ENCODE data around the gene CD81.
A peak's percentile ranks its signal among the peaks of the same experiment; 100 is the strongest.

Gene CD81

GRCh38 chr11:2379466-2380174 lies 2.5 kb downstream of the CD81 start:
- Mint-ChIP-seq H3K27ac (peak overlapping the region; percentile 17), H3K36me3 (no peaks in the 10 kb centered on the region), H3K9me3 (no peaks in the 10 kb centered on the region), H3K4me3 (peak overlapping the region; percentile 33), H3K27me3 (no peaks in the 10 kb centered on the region), H3K4me1 (peaks cover 35% of the 10 kb centered on the region)

- Mint-ChIP-seq H3K4me1 (peaks cover 42% of the 10 kb centered on the region), H3K4me3 (peak overlapping the region; percentile 33)
Measured at GRCh38 chr11:2380396-2380795, 3.3 kb downstream of the CD81 start.

GRCh38 chr11:2380807-2381350 lies 3.8 kb downstream of the CD81 start:
- H3K27ac Mint-ChIP-seq = peak overlapping the region; percentile 12
- H3K9me3 Mint-ChIP-seq = no peaks in the 10 kb centered on the region
- peak overlapping the region; percentile 23 for H3K4me3 Mint-ChIP-seq
- peaks cover 47% of the 10 kb centered on the region for H3K4me1 Mint-ChIP-seq
- no peaks in the 10 kb centered on the region for H3K36me3 Mint-ChIP-seq
- H3K27me3 Mint-ChIP-seq = no peaks in the 10 kb centered on the region

More at GRCh38 chr11:2380396-2380795, 3.3 kb downstream of the CD81 start:
- no peaks in the 10 kb centered on the region for H3K27me3 Mint-ChIP-seq
- H3K9me3 Mint-ChIP-seq = no peaks in the 10 kb centered on the region
- peak overlapping the region; percentile 30 for H3K27ac Mint-ChIP-seq
- no peaks in the 10 kb centered on the region for H3K36me3 Mint-ChIP-seq

GRCh38 chr11:2381494-2382128 lies 4.5 kb downstream of the CD81 start:
- Mint-ChIP-seq H3K27me3 (no peaks in the 10 kb centered on the region), H3K4me3 (no peak overlapping the region), H3K36me3 (no peaks in the 10 kb centered on the region), H3K9me3 (no peaks in the 10 kb centered on the region), H3K27ac (peak overlapping the region; percentile 55), H3K4me1 (peaks cover 50% of the 10 kb centered on the region)

GRCh38 chr11:2382129-2382517 lies 5.0 kb downstream of the CD81 start:
- peaks cover 55% of the 10 kb centered on the region for H3K4me1 Mint-ChIP-seq
- H3K4me3 Mint-ChIP-seq = no peak overlapping the region
- H3K27ac Mint-ChIP-seq = no peak overlapping the region
- H3K36me3 Mint-ChIP-seq = no peaks in the 10 kb centered on the region
- H3K27me3 Mint-ChIP-seq = no peaks in the 10 kb centered on the region
- H3K9me3 Mint-ChIP-seq = no peaks in the 10 kb centered on the region

- no peaks in the 10 kb centered on the region for H3K9me3 Mint-ChIP-seq
- peaks cover 61% of the 10 kb centered on the region for H3K4me1 Mint-ChIP-seq
- no peak overlapping the region for H3K27ac Mint-ChIP-seq
- H3K4me3 Mint-ChIP-seq = no peak overlapping the region
- no peaks in the 10 kb centered on the region for H3K27me3 Mint-ChIP-seq
- H3K36me3 Mint-ChIP-seq = no peaks in the 10 kb centered on the region
Measured at GRCh38 chr11:2382936-2383851, 6.1 kb downstream of the CD81 start.

- Mint-ChIP-seq H3K27me3 (no peaks in the 10 kb centered on the region), H3K27ac (no peak overlapping the region), H3K4me1 (peaks cover 62% of the 10 kb centered on the region), H3K9me3 (no peaks in the 10 kb centered on the region), H3K36me3 (no peaks in the 10 kb centered on the region), H3K4me3 (no peak overlapping the region)
Measured at GRCh38 chr11:2383852-2384804, 7.0 kb downstream of the CD81 start.

GRCh38 chr11:2385156-2386151 lies 8.3 kb downstream of the CD81 start:
- no peaks in the 10 kb centered on the region for H3K27me3 Mint-ChIP-seq
- H3K4me1 Mint-ChIP-seq = peaks cover 66% of the 10 kb centered on the region
- no peak overlapping the region for H3K4me3 Mint-ChIP-seq
- no peak overlapping the region for H3K27ac Mint-ChIP-seq
- no peaks in the 10 kb centered on the region for H3K9me3 Mint-ChIP-seq
- H3K36me3 Mint-ChIP-seq = no peaks in the 10 kb centered on the region

GRCh38 chr11:2386591-2386990 lies 9.5 kb downstream of the CD81 start:
- Mint-ChIP-seq H3K9me3 (no peaks in the 10 kb centered on the region), H3K4me3 (no peak overlapping the region), H3K27me3 (no peaks in the 10 kb centered on the region), H3K4me1 (peaks cover 58% of the 10 kb centered on the region), H3K36me3 (no peaks in the 10 kb centered on the region), H3K27ac (no peak overlapping the region)

- Mint-ChIP-seq H3K4me3 (no peak overlapping the region), H3K9me3 (no peaks in the 10 kb centered on the region), H3K36me3 (no peaks in the 10 kb centered on the region), H3K4me1 (peaks cover 58% of the 10 kb centered on the region), H3K27me3 (no peaks in the 10 kb centered on the region), H3K27ac (peak overlapping the region; percentile 17)
Measured at GRCh38 chr11:2387266-2387987, 10.3 kb downstream of the CD81 start.

- peak overlapping the region; percentile 12 for H3K27ac Mint-ChIP-seq
- peaks cover 52% of the 10 kb centered on the region for H3K4me1 Mint-ChIP-seq
- no peak overlapping the region for H3K4me3 Mint-ChIP-seq
- no peaks in the 10 kb centered on the region for H3K27me3 Mint-ChIP-seq
- H3K36me3 Mint-ChIP-seq = no peaks in the 10 kb centered on the region
- H3K9me3 Mint-ChIP-seq = no peaks in the 10 kb centered on the region
Measured at GRCh38 chr11:2388431-2389376, 11.6 kb downstream of the CD81 start.

- no peak overlapping the region for H3K4me3 Mint-ChIP-seq
- H3K9me3 Mint-ChIP-seq = no peaks in the 10 kb centered on the region
- no peaks in the 10 kb centered on the region for H3K27me3 Mint-ChIP-seq
- H3K36me3 Mint-ChIP-seq = no peaks in the 10 kb centered on the region
- peaks cover 47% of the 10 kb centered on the region for H3K4me1 Mint-ChIP-seq
- H3K27ac Mint-ChIP-seq = peak overlapping the region; percentile 52
Measured at GRCh38 chr11:2389377-2390026, 12.4 kb downstream of the CD81 start.
